ENCODE data around the gene ZMYND11.
"Not testable (repeated sequence)": the region's sequence is repeated elsewhere in the genome, so short reads cannot be mapped to it uniquely, and the experiment has no call there.

Gene ZMYND11

GRCh38 chr10:244227-244626, 109.0 kb downstream of the ZMYND11 start:
- no peak for DNase-seq (ENCODE audit: low read depth)

- DNase-seq (ENCODE audit: low read depth), result no peak
Observed at GRCh38 chr10:246431-246830, 111.2 kb downstream of the ZMYND11 start.

- no peak for DNase-seq (ENCODE audit: low read depth)
Observed at GRCh38 chr10:247480-247879, 112.2 kb downstream of the ZMYND11 start.

- DNase-seq (ENCODE audit: low read depth), result no peak
Observed at GRCh38 chr10:248307-248706, 113.1 kb downstream of the ZMYND11 start.

- DNase-seq (ENCODE audit: low read depth), result no peak
Observed at GRCh38 chr10:251982-252582, 116.8 kb downstream of the ZMYND11 start.

GRCh38 chr10:260819-261429, 125.7 kb downstream of the ZMYND11 start:
- DNase-seq (ENCODE audit: low read depth), result no peak

- not testable (repeated sequence) for DNase-seq (ENCODE audit: low read depth)
Observed at GRCh38 chr10:264160-265073, 129.2 kb downstream of the ZMYND11 start.

GRCh38 chr10:265074-265440, 129.8 kb downstream of the ZMYND11 start:
- DNase-seq (ENCODE audit: low read depth), result not testable (repeated sequence)

GRCh38 chr10:265816-266588, 130.7 kb downstream of the ZMYND11 start:
- not testable (repeated sequence) for DNase-seq (ENCODE audit: low read depth)

GRCh38 chr10:266974-267425, 131.7 kb downstream of the ZMYND11 start:
- DNase-seq (ENCODE audit: low read depth), result no peak

GRCh38 chr10:267705-268104, 132.4 kb downstream of the ZMYND11 start:
- DNase-seq (ENCODE audit: low read depth), result no peak

GRCh38 chr10:269440-270074, 134.3 kb downstream of the ZMYND11 start:
- DNase-seq (ENCODE audit: low read depth), result no peak

GRCh38 chr10:271201-271600, 135.9 kb downstream of the ZMYND11 start:
- no peak for DNase-seq (ENCODE audit: low read depth)

- no peak for DNase-seq (ENCODE audit: low read depth)
Observed at GRCh38 chr10:271722-272121, 136.5 kb downstream of the ZMYND11 start.

- DNase-seq (ENCODE audit: low read depth), result no peak
Observed at GRCh38 chr10:273088-273487, 137.8 kb downstream of the ZMYND11 start.

GRCh38 chr10:274866-275265, 139.6 kb downstream of the ZMYND11 start:
- no peak for DNase-seq (ENCODE audit: low read depth)

- DNase-seq (ENCODE audit: low read depth), result no peak
Observed at GRCh38 chr10:275680-276079, 140.4 kb downstream of the ZMYND11 start.

- DNase-seq (ENCODE audit: low read depth), result no peak
Observed at GRCh38 chr10:277963-278362, 142.7 kb downstream of the ZMYND11 start.

- no peak for DNase-seq (ENCODE audit: low read depth)
Observed at GRCh38 chr10:278707-279106, 143.5 kb downstream of the ZMYND11 start.

- DNase-seq (ENCODE audit: low read depth), result no peak
Observed at GRCh38 chr10:279232-279631, 144.0 kb downstream of the ZMYND11 start.

- no peak for DNase-seq (ENCODE audit: low read depth)
Observed at GRCh38 chr10:279655-280054, 144.4 kb downstream of the ZMYND11 start.

Measured in stimulated activated CD4-positive, alpha-beta T cell treated with anti-CD3 and anti-CD28 coated beads, Interleukin-2, amount 100 ng/mL, for 4 hours (primary cell).